Measurements from ENCODE around the gene TRIP12.

- TF ChIP-seq POLR2A (IDR thresholded peaks at IDR 0.05) (no peak), CTCF (IDR thresholded peaks at IDR 0.05) (no peak), POLR2AphosphoS5 (IDR thresholded peaks at IDR 0.05) (no peak)
These were observed 42.4 kb downstream of the TRIP12 start for GRCh38 chr2:229879191-229879950.

Data from prostate gland (tissue), 2 donors.